GM15510 (cell line): ENCODE measurements around the gene GNA15.

Source experiments
- POLR2A ChIP-seq: IDR thresholded peaks from 3 replicates; pipeline ENCODE4 v1.6.1; 2011; ENCODE audit warnings: borderline replicate concordance; ENCODE audit not compliant: insufficient read length; ENCODE audit errors: extremely low read depth

GNA15 gene

DNA sequence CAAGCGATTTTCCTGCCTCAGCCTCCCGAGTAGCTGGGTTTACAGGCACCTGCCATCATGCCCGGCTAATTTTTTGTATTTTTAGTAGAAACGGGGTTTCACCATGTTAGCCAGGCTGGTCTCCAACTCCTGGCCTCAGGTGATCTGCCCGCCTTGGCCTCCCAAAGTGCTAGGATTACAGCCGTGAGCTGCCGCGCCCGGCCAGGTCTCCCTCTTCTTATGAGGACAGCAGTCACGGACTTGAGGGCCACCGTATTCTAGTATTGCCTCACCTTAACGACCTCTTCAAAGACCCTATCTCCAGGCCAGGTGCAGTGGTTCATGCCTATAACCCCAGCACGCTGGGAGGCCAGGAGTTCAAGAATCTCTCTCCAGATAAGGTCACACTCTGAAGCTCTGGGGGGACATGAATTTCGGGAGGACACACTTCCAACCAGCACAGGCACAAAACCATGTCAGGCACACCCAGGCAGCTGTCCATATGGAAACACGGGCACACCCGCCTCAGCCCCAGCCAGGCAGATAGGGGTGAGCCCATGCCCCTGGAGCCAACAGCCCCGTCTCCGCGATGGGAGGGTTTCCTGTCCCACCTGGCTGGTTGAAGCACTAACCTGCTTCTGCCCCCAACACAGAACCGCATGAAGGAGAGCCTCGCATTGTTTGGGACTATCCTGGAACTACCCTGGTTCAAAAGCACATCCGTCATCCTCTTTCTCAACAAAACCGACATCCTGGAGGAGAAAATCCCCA lies 21.4 kb downstream of the GNA15 start:
- TF ChIP-seq POLR2A, result no peak

GRCh38 chr19:3159565-3159964 lies 23.7 kb downstream of the GNA15 start:
- TF ChIP-seq POLR2A, result no peak

GRCh38 chr19:3160219-3160618 lies 24.4 kb downstream of the GNA15 start:
- no peak for TF ChIP-seq POLR2A

DNA sequence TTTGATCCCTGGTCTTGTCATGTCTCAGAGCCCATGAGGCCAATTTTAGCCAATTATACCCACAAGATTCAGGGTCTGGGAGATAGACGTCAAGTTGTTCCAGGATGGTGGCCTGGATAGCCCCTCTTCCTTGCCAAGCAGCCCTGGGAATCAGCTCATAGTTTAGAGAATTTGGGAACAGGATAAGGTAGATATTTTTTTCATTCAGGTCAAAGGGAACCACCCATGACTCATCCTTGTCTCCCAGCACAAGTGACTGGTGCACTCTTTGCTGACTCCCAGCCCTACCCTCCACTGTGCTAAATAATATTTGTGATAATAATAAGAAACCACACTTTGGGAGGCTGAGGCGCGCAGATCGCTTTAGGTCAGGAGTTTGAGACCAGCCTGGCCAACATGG lies 25.6 kb downstream of the GNA15 start:
- TF ChIP-seq POLR2A, result no peak

DNA sequence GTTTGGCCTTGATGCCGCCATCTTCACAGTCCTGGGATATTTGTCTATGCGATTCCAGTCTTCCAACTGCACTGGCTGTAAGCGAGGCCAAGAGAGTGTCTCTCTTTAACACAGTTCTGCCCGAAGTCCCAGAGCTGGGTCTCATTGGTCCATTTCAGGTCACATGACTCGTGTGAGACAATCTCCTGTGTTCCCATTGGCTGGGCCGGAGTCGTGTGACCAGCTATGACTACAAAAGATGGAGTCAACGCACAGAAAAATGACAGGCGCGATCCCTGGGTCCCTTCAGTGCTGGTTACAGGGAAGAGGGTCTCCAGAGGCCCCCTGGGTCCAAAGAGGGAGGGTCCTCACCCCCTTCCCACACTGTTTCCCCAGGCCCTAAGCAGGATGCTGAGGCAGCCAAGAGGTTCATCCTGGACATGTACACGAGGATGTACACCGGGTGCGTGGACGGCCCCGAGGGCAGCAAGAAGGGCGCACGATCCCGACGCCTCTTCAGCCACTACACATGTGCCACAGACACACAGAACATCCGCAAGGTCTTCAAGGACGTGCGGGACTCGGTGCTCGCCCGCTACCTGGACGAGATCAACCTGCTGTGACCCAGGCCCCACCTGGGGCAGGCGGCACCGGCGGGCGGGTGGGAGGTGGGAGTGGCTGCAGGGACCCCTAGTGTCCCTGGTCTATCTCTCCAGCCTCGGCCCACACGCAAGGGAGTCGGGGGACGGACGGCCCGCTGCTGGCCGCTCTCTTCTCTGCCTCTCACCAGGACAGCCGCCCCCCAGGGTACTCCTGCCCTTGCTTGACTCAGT lies 26.8 kb downstream of the GNA15 start:
- TF ChIP-seq POLR2A, result no peak

DNA sequence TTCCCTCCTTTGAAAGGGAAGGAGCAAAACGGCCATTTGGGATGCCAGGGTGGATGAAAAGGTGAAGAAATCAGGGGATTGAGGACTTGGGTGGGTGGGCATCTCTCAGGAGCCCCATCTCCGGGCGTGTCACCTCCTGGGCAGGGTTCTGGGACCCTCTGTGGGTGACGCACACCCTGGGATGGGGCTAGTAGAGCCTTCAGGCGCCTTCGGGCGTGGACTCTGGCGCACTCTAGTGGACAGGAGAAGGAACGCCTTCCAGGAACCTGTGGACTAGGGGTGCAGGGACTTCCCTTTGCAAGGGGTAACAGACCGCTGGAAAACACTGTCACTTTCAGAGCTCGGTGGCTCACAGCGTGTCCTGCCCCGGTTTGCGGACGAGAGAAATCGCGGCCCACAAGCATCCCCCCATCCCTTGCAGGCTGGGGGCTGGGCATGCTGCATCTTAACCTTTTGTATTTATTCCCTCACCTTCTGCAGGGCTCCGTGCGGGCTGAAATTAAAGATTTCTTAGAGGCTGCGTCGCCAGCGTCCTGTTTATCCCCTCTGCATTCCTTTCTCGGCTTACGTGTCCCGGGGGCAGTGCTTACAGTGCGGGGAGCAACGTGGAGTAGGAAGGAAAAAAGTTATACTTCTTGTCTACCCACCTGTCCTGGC lies 27.5 kb downstream of the GNA15 start:
- no peak for TF ChIP-seq POLR2A

DNA sequence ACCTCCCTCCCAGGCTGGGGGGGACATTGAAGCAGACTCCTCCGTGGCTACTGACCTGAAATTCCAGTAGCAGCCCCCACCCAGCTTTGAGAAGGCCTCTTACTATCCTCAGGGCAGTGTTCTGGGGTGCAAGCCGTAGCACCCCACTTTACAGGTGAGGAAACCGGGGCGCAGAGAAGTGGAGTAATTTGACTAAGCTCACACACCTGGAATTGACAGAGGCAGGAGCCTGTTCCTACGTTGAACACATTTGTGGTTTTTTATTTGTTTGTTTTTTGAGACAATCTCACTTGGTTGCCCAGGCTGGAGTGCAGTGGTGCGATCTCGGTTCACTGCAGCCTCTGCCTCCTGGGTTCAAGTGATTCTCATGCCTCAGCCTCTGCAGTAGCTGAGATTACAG lies 28.1 kb downstream of the GNA15 start:
- no peak for TF ChIP-seq POLR2A

GRCh38 chr19:3167533-3168272 lies 31.9 kb downstream of the GNA15 start:
- no peak for TF ChIP-seq POLR2A

DNA sequence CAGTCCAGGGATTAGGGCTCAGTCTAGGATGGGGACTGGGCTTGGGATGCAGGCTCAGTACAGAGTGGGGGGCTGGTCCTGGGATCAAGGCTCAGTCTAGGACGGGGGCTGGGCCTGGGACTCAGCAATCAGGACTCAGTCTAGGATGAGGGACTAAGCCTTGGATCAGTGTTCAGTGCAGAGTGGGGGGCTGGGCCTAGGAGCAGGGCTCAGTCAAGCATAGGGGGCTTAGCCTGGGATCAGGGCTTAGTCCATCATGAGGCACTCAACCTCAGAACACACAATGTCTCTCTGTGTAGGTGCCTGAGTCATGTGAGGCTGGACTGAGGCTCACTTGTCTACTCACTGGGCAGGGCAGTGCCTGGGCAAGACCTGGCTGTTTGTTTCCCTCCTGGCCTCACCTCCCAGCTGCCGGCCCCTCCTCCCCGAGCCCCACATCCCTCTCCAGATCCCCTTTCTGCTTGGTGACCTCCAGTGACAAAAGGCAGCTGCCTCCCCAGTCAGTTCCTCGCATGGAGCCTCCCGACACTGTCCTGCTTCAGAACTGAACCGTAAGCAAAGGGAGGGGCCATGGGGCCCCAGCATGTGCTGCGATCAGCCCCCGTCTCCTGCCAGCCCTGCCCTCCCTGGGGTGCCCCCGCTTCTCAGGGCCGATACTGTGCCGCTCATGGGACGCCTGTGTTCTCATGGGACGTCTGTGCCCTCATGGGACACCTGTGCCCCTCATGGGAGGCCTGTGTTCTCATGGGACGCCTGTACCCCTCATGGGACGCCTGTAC lies 36.2 kb downstream of the GNA15 start:
- no peak for TF ChIP-seq POLR2A

GRCh38 chr19:3175781-3176714 lies 40.2 kb downstream of the GNA15 start:
- no peak for TF ChIP-seq POLR2A

DNA sequence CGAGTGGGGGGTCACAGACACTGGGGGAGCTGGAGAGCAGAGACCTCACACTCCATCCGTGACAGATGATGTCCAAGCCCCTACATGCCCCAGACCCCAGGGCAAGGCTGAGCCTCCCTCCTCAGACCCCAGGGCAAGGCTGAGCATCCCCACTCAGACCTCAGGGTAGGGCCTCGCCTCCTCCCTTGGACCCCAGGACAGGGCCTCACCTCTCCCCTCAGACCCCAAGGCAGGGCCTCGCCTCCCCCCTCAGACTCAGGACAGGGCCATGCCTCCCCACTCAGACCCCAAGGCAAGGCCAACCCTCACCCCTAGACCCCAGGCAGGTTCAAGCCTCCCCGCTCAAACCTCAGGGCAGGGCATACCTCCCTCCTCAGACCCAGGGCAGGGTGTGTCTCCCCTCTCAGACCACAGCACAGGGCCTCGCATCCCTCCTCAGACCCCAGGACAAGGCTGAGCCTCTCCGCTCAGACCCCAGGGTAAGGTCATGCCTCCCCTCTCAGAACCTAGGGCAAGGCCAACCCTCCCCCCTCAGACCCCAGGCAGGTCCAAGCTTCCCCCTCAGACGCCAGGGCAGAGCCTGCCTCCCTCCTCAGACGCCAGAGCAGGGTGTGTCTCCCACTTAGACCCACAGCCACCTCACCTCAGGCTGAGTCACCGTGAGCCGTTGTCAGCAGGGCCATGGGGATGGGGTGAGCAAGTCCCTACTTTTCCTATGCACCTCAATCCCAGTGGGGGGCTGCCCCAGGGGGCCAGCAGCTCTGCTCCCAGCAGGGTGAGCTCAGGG lies 41.1 kb downstream of the GNA15 start:
- TF ChIP-seq POLR2A, result no peak

DNA sequence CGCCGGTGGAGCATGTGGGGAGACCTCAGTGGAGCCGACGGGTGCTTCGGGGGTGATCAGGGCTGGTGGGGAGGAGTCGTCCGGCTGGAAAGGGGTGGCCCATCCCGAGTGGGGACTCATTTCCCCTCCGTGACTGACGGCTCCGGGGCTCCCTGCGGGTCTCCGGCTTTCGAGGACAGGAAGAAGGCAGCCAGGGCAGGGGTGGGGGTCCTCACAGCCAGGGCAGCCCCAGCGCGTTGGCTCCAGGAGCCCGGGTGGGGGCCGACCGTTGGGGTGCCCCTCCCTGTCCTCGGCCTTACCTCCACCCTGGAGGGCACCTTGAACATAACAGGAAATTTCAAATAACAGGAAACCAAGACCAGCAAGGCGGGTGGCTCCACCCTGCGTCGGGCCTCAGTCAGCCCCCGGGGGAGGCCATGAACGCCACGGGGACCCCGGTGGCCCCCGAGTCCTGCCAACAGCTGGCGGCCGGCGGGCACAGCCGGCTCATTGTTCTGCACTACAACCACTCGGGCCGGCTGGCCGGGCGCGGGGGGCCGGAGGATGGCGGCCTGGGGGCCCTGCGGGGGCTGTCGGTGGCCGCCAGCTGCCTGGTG lies 42.6 kb downstream of the GNA15 start, which contains the start of gene S1PR4:
S1PR4 (plus strand) TSS at position 393 of the 596 bp plus-strand sequence; CDS start at position 417, 24 bp downstream.
- peak; percentile 81 for TF ChIP-seq POLR2A

DNA sequence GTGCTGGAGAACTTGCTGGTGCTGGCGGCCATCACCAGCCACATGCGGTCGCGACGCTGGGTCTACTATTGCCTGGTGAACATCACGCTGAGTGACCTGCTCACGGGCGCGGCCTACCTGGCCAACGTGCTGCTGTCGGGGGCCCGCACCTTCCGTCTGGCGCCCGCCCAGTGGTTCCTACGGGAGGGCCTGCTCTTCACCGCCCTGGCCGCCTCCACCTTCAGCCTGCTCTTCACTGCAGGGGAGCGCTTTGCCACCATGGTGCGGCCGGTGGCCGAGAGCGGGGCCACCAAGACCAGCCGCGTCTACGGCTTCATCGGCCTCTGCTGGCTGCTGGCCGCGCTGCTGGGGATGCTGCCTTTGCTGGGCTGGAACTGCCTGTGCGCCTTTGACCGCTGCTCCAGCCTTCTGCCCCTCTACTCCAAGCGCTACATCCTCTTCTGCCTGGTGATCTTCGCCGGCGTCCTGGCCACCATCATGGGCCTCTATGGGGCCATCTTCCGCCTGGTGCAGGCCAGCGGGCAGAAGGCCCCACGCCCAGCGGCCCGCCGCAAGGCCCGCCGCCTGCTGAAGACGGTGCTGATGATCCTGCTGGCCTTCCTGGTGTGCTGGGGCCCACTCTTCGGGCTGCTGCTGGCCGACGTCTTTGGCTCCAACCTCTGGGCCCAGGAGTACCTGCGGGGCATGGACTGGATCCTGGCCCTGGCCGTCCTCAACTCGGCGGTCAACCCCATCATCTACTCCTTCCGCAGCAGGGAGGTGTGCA lies 43.3 kb downstream of the GNA15 start:
- TF ChIP-seq POLR2A, result no peak
